Endothelial cell of umbilical vein (primary cell): Measurements from ENCODE around the gene CACTIN. TPM values are rescaled to one million over a fixed set of nuclear protein-coding genes. Genes with fewer than 3 reads are reported as not detected.

Experiments
- BruUV-seq: library from RNA; stranded (reverse); fragments of 400-500 nt; replicated peaks from 2 replicates; lab custom pipeline; 2021; lab: Mats Ljungman, UMichigan
- CTCF ChIA-PET: fragments of 300-600, 350-600 bp; sonication (Branson Sonifier 250); formaldehyde crosslinking; loops from one replicate; lab custom pipeline; 2021; ENCODE audit warnings: antibody characterized with exemption, inconsistent platforms; lab: Charles Lee
- POLR2A ChIA-PET: fragments of 300-600, 350-600 bp; sonication (Branson Sonifier 250); formaldehyde crosslinking; loops from one replicate; lab custom pipeline; 2021; ENCODE audit warnings: antibody characterized with exemption, inconsistent platforms; lab: Charles Lee
- DNase-seq: peaks from one replicate; pipeline ENCODE4 v3.0.0-alpha.2; 2011; ENCODE audit warnings: low read depth, low spot score
- FAIRE-seq: peaks from 2 replicates; lab custom pipeline; 2011; peaks lifted over from hg19 to GRCh38; lab: Jason Lieb, UNC
- H2AFZ ChIP-seq: 2 replicates; pipeline ENCODE4 v1.6.0; 2012; ENCODE audit warnings: low read depth, low read length, control low read depth, inconsistent platforms
- H3K27ac ChIP-seq: 2 replicates; pipeline ENCODE4 v1.5.1; 2011; ENCODE audit warnings: low read depth, mild to moderate bottlenecking, control low read depth, low read length, moderate library complexity; ENCODE audit not compliant: insufficient read depth
- H3K27me3 ChIP-seq, 2 experiments: 2 replicates each; pipeline versions ENCODE4 v1.6.0 to v1.6.1; 2011; ENCODE audit warnings: low read length in 2 of 2, mixed read lengths in 1 of 2; ENCODE audit not compliant: control insufficient read depth in 2 of 2, insufficient read depth in 2 of 2
- H3K36me3 ChIP-seq, 2 experiments: 2 replicates in 1 of 2; 3 replicates in 1 of 2; pipeline ENCODE4 v1.5.1; 2011; ENCODE audit warnings: low read length in 2 of 2, mild to moderate bottlenecking in 1 of 2, moderate library complexity in 1 of 2; ENCODE audit not compliant: control insufficient read depth in 2 of 2, insufficient read depth in 2 of 2; ENCODE audit errors: extremely low read depth in 1 of 2
- H3K4me1 ChIP-seq: 3 replicates; pipeline ENCODE4 v1.5.1; 2011; ENCODE audit warnings: mild to moderate bottlenecking, low read length; ENCODE audit not compliant: control insufficient read depth, insufficient read depth; ENCODE audit errors: extremely low read depth
- H3K4me2 ChIP-seq: 2 replicates; pipeline ENCODE4 v1.6.1; 2011; ENCODE audit warnings: low read length, control low read depth, mixed read lengths; ENCODE audit not compliant: insufficient read depth
- H3K4me3 ChIP-seq, 3 experiments: fragments of 200-600 bp in 1 of 3; sonication (generic), shearing (Covaris generic) in 1 of 3; replicated peaks in 1 of 3; 2 replicates each; pipeline ENCODE4 v1.5.1; 2011 to 2016; ENCODE audit warnings: control low read depth in 3 of 3, low read length in 3 of 3, mild to moderate bottlenecking in 2 of 3, inconsistent platforms in 1 of 3, low read depth in 1 of 3, moderate library complexity in 1 of 3; ENCODE audit not compliant: insufficient read depth in 1 of 3
- H3K79me2 ChIP-seq: 2 replicates; pipeline ENCODE4 v1.6.0; 2012; ENCODE audit warnings: low read length, inconsistent platforms; ENCODE audit not compliant: control insufficient read depth, insufficient read depth
- H3K9ac ChIP-seq: replicated peaks from 2 replicates; pipeline ENCODE3; 2011; ENCODE audit warnings: low read length, control low read depth; ENCODE audit not compliant: insufficient read depth; ENCODE audit errors: extremely low read depth
- H3K9me1 ChIP-seq: replicated peaks from 3 replicates; pipeline ENCODE4 v1.6.0; 2011; ENCODE audit warnings: mild to moderate bottlenecking, low read length; ENCODE audit not compliant: control insufficient read depth, insufficient read depth; ENCODE audit errors: extremely low read depth
- H3K9me3 ChIP-seq: replicated peaks from 2 replicates; pipeline ENCODE4 v1.5.1; 2012; ENCODE audit warnings: low read length, inconsistent platforms; ENCODE audit not compliant: control insufficient read depth, insufficient read depth
- H4K20me1 ChIP-seq: replicated peaks from 2 replicates; pipeline ENCODE3; 2011; ENCODE audit warnings: mild to moderate bottlenecking, low read length; ENCODE audit not compliant: control insufficient read depth, insufficient read depth; ENCODE audit errors: extremely low read depth
- EZH2 ChIP-seq: IDR thresholded peaks from 2 replicates; pipeline ENCODE4 v1.6.1; 2012; ENCODE audit warnings: borderline replicate concordance, low read depth, mild to moderate bottlenecking, moderate library complexity, low read length, inconsistent platforms; ENCODE audit not compliant: severe bottlenecking
- JUN ChIP-seq: IDR thresholded peaks from 2 replicates; pipeline ENCODE4 v1.6.1; 2011; ENCODE audit warnings: borderline replicate concordance, low read depth; ENCODE audit not compliant: insufficient read length, insufficient read depth
- MYC ChIP-seq: IDR thresholded peaks from one replicate; pipeline ENCODE4 v1.6.1; 2011; ENCODE audit warnings: mild to moderate bottlenecking, low read depth, low read length
- dilution Hi-C: fragments of 300-500 bp; cut with MboI; formaldehyde crosslinking; loops from one replicate; pipeline ENCODE4 v1.15.0; 2019; ENCODE audit warnings: low sequenced_read_pairs; ENCODE audit not compliant: extremely low pct_ligation_motif_present
- intact Hi-C: fragments of 100-400 bp; cut with micrococcal nuclease; formaldehyde crosslinking; loops from one replicate; pipeline ENCODE4 v1.10.0; 2022
- polyA plus RNA-seq, 4 experiments: library from polyadenylated mRNA; depleted of rRNA in 3 of 4; stranded (reverse) in 3 of 4; unstranded in 1 of 4; fragments of >200 nt; gene quantifications; 2 replicates each; pipeline versions ENCODE4 v1.2.1 to v1.2.3, GENCODE V29; 2011 to 2012; ENCODE audit warnings: missing spikeins in 1 of 4
- total RNA-seq: library from RNA; stranded (reverse); gene quantifications from 2 replicates; pipeline ENCODE4 v1.2.3, GENCODE V29; 2021
- TF ChIP-seq, protein P1 (sequence below): IDR thresholded peaks from 2 replicates; pipeline ENCODE4 v1.6.1; 2011; ENCODE audit not compliant: insufficient read depth, insufficient read length

CACTIN gene
- total and polyA plus RNA-seq, 2 donors (not counting 3 experiments of a cell fraction or from before 2014, with no cell fraction given): 29.7 to 36.1 TPM

DNA sequence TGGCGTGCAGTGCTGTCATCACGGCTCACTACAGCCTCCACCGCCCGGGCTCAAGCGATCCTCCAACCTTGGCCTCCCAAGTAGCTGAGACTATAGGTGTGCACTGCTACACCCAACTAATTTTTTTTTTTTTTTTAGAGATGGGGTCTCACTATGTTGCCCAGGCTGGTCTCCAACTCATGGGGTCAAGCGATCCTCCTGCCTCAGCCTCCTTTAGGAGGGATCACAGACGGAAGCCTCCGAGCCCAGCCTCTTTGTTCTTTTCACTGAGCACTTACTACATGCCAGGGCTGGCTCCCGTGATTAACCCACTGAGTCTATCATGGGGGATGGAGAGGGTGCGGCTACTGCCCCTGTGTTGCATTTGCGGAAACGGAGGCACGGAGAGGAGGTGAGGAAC lies 12.9 kb upstream of the CACTIN start:
- peaks cover 8 to 38% of the 10 kb centered on the region in 2 experiments for H3K36me3 ChIP-seq
- BruUV-seq: no TSS peak
- TF ChIP-seq MYC: no peak
- intact Hi-C loops (no loop called here), dilution Hi-C loops (no loop called here)
- no peaks in the 10 kb centered on the region for H3K4me1 ChIP-seq
- H3K9ac ChIP-seq: no peak overlapping the region
- no peaks in the 10 kb centered on the region for H4K20me1 ChIP-seq
- POLR2A ChIA-PET: no interaction called here
- H3K4me2 ChIP-seq: no peak overlapping the region
- H3K9me1 ChIP-seq: no peaks in the 10 kb centered on the region
- CTCF ChIA-PET: no interaction called here
- H3K9me3 ChIP-seq: no peaks in the 10 kb centered on the region
- no peaks in the 10 kb centered on the region for H3K79me2 ChIP-seq
- H3K4me3 ChIP-seq: no peak overlapping the region
- H3K27me3 ChIP-seq: no peaks in the 10 kb centered on the region
- FAIRE-seq (no peak), DNase-seq (no peak)
- no peak overlapping the region for H2AFZ ChIP-seq
- H3K27ac ChIP-seq: no peak overlapping the region

- FAIRE-seq: no peak
- Histone ChIP-seq H3K36me3 (peaks cover 8 to 36% of the 10 kb centered on the region in 2 experiments), H2AFZ (no peak overlapping the region), H3K79me2 (no peaks in the 10 kb centered on the region), H3K4me3 (no peak overlapping the region), H3K27me3 (no peaks in the 10 kb centered on the region), H3K9me3 (no peaks in the 10 kb centered on the region), H3K4me2 (no peak overlapping the region), H4K20me1 (no peaks in the 10 kb centered on the region), H3K4me1 (no peaks in the 10 kb centered on the region), H3K9ac (no peak overlapping the region), H3K9me1 (no peaks in the 10 kb centered on the region), H3K27ac (no peak overlapping the region)
- POLR2A ChIA-PET: no interaction called here
- dilution Hi-C loops (no loop called here), intact Hi-C loops (no loop called here)
- DNase-seq: no peak
- BruUV-seq: no TSS peak
- TF ChIP-seq MYC (no peak), JUN (no peak), EZH2 (no peak)
- TF ChIP-seq, protein P1, sequence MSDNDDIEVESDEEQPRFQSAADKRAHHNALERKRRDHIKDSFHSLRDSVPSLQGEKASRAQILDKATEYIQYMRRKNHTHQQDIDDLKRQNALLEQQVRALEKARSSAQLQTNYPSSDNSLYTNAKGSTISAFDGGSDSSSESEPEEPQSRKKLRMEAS: no peak
- CTCF ChIA-PET: no interaction called here
Measured at GRCh38 chr19:3638208-3639193, 11.9 kb upstream of the CACTIN start.
